HG03159 (cell line): ENCODE results near the gene CCNL2.
"Not testable (repeated sequence)": the region's sequence is repeated elsewhere in the genome, so short reads cannot be mapped to it uniquely, and the experiment has no call there.

Source experiments
- ATAC-seq: cut with Tn5 transposase; IDR thresholded peaks from one replicate; pipeline ENCODE4 v1.9.1; 2021; ENCODE audit warnings: mild to moderate bottlenecking, moderate library complexity; ENCODE audit not compliant: unreplicated experiment

The CCNL2 gene

DNA sequence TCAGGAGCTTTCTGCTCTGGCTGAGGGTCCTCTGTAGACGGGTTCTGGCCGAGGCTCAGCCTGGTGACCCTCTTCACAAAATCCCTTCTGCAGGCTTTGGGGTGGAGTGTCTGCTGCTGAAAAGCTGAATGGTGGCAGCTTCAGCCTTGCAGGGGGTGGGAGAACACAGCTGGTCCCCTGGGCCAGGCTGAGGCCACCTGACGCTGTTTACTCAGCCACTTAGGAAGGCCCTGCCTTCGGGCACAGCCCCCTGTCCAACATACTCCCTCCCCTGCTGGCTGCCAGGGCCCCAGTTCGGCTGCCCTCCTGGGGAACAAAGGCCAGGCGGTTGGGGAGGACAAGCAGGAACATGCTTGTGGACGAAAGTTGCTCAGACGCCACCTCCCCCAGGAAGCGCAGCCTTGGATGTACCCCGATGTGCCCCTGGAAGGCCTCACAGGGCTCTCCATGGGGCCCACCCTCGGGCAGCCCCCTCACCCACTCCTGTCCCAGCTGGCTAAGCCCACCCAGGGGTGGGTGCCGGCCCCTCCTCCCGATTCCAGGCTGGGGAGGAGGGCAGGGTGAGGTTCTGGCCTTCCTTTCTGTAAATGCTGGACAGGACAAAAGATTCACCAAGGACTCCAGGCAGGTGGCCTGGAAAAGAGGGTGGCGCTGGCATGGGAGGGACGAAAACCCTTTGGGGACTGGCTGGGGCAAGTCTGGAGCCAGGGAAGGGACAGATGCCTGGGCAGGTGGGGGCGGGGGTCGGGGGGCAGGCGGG, 22.2 kb upstream of the CCNL2 start, which contains the start of gene ANKRD65:
Gene ANKRD65, minus strand, starts transcription at position 130 of the 760 bp plus-strand sequence. CDS start 271 bp downstream, outside the sequence.
- ATAC-seq: no peak

DNA sequence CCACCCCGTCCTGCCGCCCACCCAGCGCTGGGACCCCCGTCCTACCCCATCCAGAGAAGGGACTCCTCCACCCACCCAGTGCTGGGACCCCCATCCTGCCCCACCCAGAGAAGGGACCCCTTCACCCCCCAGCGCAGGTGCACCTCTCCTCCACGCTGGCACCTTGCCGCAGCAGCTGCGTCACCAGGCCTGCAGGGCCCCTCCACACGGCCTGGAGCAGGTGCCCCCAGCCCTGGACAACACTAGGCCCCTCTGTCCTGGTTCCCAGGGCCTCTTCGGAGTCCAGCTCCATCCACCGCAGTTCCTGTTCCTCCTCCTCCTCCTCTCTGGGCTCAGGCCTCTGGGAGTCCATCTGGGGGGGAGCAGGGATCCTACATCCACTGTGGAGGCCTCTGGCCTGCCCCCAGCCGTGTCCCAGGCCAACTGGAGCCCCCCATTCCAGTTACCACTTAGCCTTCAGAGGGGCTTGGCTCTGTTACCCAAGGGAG, 21.6 kb upstream of the CCNL2 start:
- no peak for ATAC-seq

DNA sequence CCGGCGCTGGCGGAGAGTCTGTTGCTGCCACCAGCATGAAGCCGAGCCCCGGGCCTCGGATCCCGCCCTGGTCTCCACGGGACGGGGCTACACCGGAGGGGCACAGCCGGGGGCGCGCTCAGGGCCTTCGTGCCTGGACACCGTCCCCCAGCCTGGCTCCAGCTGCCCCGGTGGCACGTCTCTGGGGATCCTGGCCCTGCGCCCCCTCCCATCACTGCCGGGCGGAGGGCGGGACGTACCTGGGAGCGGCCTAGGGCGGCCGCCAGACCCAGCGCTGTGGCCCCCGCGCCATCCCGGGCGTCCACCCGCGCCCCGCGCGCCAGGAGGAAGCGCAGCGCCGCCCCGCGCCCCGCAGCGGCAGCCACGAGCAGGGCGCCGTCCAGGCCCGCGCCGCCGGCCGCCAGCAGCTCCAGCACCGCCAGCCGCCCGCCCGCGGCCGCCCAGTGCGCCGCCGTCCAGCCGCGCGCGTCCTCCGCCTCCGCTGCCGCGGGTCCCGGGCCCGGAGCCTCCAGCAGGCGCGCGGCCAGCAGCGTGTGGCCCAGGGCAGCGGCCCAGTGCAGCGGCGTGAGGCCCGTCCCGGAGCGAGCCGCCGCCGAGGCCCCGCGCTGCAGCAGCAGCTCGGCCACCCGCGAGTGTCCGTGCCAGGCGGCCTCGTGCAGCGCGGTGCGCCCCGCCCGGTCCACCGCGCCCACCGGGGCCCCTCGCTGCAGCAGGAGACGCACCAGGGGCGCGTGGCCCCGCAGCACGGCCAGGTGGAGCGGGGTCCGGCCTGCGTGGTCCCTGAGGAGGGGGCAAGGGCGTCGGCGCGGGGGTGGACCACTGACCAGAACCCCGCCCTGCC, 20.9 kb upstream of the CCNL2 start:
- no peak for ATAC-seq

DNA sequence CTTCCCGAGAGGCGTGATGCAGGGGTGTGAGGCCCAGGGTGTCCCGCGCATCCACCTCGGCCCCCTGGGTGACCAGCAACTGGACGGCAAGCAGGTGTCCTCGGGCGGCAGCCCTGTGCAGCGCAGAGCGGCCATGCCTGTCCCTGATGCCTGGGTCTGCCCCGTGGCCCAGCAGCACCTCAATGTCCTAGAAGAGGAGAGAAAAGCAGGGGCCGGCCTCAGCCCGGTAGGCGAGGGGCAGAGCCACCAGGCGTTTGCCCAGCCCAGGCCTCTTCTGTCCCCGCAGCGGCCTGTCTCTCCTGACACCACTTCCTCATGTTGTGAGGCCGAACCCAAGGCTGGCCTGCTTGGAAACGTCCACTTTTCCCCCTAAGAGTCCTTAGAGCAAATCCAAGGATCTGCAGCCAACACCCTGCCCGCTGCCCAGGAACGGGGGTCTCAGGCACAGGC, 20.3 kb upstream of the CCNL2 start:
- ATAC-seq: no peak

DNA sequence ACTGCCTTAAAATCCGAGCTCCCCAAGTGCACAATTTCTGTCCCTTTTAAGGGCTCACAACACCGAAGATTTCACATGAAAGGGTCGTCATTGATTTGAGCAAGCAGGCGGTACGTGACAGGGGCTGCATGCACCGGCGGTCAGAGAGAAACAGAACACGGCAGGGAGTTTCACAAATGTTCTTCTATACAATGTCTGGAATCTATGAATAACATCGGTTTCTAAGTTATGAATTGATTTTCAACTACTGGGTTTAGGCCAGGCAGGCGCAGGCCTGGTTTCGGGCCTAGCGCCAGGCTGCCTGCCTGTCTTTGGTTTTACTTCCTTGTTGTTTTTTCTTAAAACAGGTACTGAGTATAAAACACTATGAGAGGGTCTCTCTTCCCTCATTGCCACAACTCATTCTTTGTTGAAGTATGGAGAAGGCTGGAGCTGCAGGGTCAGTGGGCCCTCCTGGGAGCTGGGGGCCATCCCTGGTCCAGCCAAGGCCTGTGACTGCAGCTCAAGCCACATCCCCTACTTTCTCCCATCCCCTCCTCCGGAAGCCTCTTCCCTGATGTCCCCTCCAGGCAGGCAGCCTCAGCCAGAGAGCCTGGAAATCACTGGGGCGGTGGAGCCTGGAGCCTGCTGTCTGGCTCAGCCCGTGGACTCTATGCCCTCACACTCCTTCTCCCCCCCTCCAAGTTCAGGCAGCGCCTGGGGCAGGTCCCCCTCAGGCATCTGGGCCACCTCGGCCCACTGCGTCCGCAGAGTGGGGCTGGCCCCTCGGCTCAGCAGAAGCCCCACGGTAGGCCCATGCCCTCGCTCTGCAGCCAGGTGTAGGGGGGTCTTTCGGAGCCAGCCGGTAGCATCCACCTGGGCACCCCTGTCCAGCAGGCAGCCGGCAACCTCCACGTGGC, 19.6 kb upstream of the CCNL2 start:
- no peak for ATAC-seq

DNA sequence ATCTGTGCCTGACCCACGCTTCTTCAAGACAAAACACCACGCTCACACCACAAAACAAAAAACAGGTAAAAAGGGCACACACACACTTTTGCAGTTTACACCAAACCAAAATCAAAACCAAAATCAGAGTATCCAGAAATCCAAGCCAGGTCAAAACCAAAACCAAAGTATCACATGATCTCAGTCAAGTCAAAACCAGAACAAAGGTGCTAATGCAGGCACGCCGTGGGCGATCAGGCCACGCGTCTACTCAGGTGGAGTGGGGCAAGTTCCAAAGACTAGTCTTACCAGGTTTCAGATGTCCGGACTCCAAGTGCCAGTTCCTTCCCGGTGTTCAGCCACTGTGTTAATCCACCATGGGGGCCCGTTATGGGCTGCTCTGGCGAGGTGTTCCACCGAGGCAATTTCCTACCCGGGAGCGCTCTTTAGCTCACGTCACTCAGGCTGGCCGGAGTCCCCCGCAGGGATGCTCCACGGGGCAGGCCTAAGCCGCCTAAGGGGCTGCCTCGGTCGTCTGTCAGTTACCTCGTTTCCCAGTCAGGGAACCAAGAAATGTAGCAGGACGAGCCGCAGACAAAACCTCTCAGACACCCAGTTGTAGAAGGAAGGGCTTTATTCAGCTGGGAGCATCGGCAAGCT, 18.8 kb upstream of the CCNL2 start:
- ATAC-seq: not testable (repeated sequence)

DNA sequence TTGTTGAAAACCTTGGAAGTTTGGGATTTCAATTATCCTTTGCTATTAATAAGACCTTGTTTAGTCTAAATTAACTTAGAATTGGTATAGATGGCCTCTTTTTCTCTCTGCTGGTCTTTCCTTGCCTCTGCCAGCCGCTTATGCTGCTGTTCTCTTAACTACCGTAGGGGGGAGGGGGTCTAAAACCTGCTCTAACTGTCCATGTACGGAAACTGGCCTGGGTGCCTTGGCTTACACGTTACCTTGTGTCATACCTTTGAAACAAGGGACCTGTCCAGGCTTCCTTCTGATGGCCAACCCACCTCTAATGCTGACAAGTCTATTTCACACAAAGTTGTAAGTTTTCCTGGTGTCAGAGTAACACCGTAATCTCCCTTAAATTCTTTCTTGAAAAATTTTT, 18.3 kb upstream of the CCNL2 start:
- ATAC-seq: not testable (repeated sequence)

DNA sequence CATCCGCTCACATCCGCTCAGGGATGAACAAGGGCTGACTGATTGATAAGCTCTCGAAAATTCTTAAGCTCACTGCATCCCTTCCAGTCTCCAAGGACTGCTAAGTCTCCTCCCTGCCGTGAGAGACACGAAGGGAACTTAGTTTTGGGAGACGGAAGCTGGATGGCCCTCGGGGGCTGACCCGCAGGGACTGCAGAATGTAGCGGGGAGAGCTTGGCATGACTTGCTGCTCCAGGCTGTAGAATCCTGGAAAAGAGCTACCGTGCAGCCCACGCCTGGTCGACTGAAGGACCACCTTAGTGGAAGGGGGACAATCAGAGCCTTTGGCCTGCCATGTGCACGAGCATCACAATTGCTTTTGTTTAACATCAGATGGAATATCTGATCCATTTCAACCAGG, 16.6 kb upstream of the CCNL2 start:
- ATAC-seq: no peak

DNA sequence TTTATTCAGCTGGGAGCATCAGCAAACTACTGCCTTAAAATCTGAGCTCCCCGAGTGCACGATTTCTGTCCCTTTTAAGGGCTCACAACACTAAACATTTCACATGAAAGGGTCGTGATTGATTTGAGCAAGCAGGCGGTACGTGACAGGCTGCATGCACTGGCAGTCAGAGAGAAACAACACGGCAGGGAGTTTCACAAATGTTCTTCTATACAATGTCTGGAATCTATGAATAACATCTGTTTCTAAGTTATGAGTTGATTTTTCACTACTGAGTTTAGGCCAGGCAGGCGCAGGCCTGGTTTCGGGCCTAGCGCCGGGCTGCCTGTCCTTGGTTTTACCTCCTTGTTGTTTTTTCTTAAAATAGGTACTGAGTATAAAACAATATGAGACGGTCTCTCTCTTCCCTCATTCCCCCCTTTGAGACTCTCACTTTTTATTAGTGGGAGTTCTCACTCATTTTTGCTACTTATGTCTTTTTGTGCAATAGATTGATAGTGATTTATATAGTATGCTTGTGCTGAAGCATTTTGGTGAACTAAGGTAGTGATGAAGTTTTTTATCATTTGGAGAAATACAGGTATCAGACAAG, 13.3 kb upstream of the CCNL2 start:
- not testable (repeated sequence) for ATAC-seq

DNA sequence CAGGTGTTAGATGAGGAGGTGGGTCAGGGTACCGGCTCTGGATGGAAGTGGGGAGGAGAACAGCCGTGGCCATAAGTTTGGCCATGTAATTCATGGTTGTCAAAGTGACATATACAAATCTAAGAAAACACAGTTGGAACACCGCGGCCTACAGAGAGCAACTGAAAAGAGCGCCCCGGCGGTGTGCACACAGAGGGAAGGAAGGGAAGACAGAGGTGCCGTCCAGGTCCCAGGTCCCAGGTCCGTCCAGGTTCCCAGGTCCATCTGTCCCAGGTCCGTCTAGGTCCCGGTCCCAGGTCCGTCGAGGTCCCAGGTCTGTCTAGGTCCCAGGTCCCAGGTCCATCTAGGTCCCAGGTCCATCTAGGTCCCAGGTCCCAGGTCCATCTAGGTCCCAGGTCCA, 12.5 kb upstream of the CCNL2 start:
- no peak for ATAC-seq

DNA sequence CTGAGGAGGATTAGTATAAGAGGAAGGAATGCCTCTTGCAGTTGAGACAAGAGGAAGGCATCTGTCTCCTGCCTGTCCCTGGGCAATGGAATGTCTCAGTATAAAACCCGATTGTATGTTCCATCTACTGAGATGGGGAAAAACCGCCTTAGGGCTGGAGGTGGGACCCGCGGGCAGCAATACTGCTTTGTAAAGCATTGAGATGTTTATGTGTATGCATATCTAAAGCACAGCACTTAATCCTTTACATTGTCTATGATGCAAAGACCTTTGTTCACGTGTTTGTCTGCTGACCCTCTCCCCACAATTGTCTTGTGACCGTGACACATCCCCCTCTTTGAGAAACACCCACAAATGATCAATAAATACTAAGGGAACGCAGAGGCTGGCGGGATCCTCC, 11.1 kb upstream of the CCNL2 start:
- not testable (repeated sequence) for ATAC-seq

DNA sequence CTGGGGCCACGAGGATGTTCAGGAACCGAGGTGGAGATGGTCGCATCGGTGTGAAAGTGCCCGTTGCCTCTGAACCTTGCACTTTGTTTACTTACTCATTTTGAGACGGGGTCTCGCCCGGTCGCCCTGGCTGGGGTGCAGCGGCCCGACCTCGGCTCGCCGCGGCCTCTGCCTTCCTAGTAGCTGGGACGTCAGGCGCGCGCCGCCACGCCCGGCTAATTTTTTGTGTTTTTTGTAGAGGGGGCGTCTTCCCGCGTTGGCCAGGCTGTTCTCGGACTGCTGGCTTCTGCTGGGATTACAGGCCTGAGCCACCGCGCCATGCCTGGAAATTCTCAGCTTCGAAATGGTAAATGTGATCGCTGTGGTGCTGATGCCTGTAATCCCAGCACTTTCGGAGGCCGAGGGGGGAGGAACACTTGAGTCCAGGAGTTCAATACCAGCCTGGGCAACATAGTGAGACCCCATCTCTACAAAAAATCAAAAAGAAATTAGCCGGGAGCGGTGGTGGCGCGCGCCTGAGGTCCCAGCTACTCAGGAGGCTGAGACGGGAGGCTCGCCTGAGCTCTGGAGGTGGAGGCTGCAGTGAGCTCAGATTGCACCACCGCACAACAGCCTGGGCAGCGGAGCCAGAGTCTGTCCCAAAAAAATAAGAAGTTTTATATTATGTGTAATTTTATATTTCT, 8.6 kb upstream of the CCNL2 start:
- peak; percentile 26 for ATAC-seq

DNA sequence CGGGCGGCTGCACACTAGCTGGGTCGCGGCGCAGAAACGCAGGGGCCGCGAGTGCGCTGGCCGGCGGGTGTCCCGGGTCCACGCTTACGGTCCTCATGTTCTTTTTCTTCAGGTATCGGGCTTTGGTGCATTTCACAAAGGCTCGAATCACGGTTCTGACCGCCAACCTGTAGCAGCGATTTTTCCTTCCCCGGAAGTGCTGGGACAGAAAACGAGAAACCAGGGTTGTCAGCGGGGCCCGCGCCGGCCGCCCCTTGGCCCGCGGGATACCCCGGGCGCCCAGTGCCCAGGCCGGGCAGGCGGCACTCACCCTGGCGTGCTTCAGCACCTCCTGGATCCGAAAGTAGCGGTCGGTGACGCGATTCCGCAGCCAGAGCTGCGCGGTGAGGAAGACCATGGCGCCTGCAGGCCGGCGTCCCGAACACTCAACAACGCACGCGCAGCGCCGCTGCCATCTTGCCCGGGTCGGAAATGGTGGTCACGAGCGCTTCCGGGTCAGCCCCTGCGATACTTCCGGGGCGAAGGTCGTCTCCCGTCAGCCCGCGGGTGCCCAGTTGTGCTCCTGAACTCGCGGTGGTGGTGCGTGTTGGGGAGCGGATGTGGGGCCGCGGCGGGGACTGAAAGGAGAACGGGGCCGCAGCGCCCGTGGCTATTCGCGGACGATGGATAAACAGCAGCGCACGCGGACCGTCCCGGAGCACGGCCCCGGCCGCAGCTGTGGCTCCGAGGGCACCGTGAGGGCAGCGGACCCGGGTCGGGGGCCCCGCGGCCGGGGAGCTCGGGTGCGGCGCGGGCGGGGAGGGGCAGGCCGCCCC, 7.9 kb upstream of the CCNL2 start, which contains the start of gene MRPL20:
Gene MRPL20, minus strand, starts transcription at position 473 of the 815 bp plus-strand sequence. Its CDS starts 76 bp downstream, at position 397.
- ATAC-seq: peak; percentile 89

DNA sequence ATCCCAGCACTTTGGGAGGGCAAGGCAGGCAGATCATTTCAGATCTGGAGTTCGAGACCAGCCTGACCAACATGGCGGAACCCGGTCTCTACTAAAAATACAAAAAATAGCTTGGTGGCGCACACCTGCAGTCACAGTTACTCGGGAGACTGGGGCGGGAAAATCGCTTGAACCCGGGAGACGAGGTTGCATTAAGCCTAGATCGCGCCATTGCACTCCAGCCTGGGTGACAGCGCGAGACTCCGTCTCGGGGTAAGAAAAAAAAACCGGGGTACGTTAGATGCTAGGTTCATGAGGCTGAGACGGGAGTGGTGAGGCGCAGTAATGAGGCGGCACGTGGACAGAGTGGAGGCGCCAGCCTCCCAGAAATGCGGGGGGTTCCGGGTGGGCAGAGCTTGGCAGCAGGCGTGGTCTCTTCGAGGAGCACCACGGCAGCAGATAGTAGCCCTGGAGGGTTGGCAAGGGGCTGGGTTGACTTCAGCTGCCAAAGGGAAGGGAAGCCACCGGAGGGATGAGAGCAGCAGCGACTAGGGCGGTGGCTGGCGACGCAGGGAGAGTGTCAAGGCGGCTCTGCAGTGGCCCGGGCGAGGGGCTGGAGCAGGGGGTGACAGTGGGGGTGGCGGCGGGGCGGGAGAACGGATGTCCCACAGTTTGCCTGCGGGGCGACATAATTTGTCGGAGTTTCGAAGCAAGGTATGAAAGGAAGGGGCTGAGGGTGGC, 7.1 kb upstream of the CCNL2 start:
- ATAC-seq: no peak

DNA sequence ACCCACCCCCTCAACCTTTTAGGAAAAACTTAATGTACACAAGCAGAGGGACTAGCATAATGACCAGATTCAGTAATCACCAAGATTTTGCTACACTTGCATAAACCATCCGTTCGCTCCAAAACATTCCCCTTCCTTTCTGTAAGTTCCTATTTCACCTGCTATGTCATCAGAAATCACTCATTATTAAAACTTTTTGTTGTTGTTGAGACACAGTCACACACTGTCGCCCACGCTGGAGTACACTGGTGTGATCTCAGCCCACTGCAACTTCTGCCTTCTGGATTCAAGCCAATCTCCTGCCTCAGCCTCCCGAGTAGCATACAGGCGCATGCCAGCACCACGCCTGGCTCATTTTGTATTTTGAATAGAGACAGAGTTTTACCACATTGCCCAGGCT, 4.5 kb upstream of the CCNL2 start:
- no peak for ATAC-seq

DNA sequence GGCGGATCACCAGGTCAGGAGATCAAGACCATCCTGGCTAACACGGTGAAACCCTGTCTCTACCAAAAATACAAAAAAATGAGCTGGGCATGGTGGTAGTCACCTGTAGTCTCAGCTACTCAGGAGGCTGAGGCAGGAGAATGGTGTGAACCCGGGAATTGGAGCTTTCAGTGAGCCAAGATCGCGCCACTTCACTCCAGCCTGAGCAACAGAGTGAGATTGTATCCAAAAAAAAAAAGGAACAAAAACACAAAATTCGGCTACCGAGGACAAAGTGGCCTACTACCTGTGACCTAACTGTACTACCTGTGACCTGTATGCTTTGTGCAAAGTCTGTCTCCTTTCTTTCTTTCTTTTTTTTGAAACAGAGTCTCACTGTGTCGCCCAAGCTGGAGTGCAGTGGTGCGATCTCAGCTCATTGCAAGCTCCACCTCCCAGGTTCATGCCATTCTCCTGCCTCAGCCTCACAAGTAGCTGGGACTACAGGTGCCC, 3.8 kb upstream of the CCNL2 start:
- ATAC-seq: not testable (repeated sequence)

DNA sequence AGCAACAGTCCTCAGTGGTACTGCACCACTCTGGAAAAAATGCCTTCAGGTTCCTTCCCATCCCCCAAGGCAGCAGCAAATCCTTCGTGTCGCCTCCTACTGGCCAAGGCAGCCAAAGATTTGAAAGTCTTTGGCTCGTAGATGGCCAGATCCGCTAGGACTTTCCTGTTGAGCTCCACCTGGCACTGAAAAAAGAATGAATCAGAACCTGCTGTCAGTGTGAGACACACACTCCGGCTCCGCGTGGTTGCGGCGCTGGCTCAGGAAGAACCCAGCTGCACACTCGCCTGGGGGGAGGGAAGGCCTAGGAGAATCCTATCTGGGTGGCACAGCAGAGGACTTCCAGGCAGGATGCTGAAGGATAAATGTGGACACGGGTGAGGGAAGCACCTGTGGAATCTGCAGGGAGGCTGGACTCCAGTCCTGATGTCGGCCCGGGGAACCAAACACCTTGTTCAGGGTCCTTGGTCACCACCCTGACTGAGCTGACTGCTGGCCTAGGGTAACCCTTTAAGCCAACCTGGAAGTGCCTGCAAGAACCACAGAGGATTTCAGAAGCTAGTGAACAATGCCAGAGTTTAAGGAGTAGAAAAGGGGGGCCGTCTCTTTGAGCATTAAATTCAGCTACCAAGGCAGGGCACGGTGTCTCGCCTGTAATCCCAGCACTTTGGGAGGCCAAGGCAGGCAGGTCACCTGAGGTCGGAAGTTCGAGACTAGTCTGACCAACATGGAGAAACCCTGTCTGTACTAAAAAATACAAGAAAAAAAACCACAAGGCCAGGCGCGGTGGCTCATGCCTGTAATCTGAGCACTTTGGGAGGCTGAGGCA, 3.2 kb upstream of the CCNL2 start:
- no peak for ATAC-seq
